Prostate gland (tissue), 2 donors: ENCODE data around the gene GTF2F1. TPM values are rescaled to one million over a fixed set of nuclear protein-coding genes. Genes with fewer than 3 reads are reported as not detected.
"Not testable (repeated sequence)": the region's sequence is repeated elsewhere in the genome, so short reads cannot be mapped to it uniquely, and the experiment has no call there.

ENCODE experiments used
- DNase-seq: peaks from one replicate; pipeline ENCODE4 v3.0.0-alpha.2; 2019; ENCODE audit warnings: low spot score
- H3K27ac ChIP-seq, 2 donors: fragments of 200-600 bp; sonication (generic); 2 replicates each; pipeline ENCODE4 v1.5.1; 2017 to 2019
- H3K27me3 ChIP-seq: fragments of 200-600 bp; sonication (generic); replicated peaks from 2 replicates; pipeline ENCODE4 v1.5.1; 2019; ENCODE audit not compliant: insufficient read depth
- H3K36me3 ChIP-seq, 2 donors: fragments of 200-600 bp; sonication (generic); 1 replicate in 1 of 2; 2 replicates in 1 of 2; pipeline versions ENCODE4 v1.5.1 to v1.8.1; 2017 to 2019
- H3K4me1 ChIP-seq: fragments of 200-600 bp; sonication (generic); replicated peaks from 2 replicates; pipeline ENCODE4 v1.5.1; 2019
- H3K4me3 ChIP-seq, 2 donors: fragments of 200-600 bp; sonication (generic); 2 replicates each; pipeline ENCODE4 v1.5.1; 2017 to 2019
- H3K9me3 ChIP-seq: fragments of 200-600 bp; sonication (generic); 2 replicates; pipeline ENCODE4 v1.5.1; 2017
- POLR2A ChIP-seq: fragments of 450-650 bp; IDR thresholded peaks from one replicate; pipeline ENCODE4 v1.6.1; 2016; ENCODE audit warnings: antibody characterized with exemption, mild to moderate bottlenecking
- POLR2AphosphoS5 ChIP-seq: sonication (generic); formaldehyde crosslinking; IDR thresholded peaks from one replicate; pipeline ENCODE4 v1.6.1; 2017; ENCODE audit warnings: antibody characterized with exemption
- WGBS: methylation state at CpG from one replicate; pipeline ENCODE4 v1.1.5; 2018; 5-methylcytosine and 5-hydroxymethylcytosine counted together
- intact Hi-C: fragments of 100-400 bp; cut with DNase I; formaldehyde crosslinking; loops from one replicate; pipeline ENCODE4 v1.14.2; 2022
- total RNA-seq, 2 donors: library from RNA; depleted of rRNA; stranded (reverse); fragments of >200 nt; gene quantifications; one replicate each; pipeline ENCODE4 v1.1.0, GENCODE V29; 2016
- TF ChIP-seq, protein P1 (sequence below), 4 experiments: fragments of 200-600 bp in 2 of 4; fragments of 450-650 bp in 2 of 4; sonication (generic) in 2 of 4; IDR thresholded peaks; 1 replicate in 3 of 4; 2 replicates in 1 of 4; pipeline ENCODE4 v1.5.1; 2016 to 2019; ENCODE audit warnings: antibody characterized with exemption in 4 of 4, mild to moderate bottlenecking in 2 of 4, moderate library complexity in 2 of 4

GTF2F1 gene
- total RNA-seq, 2 donors from 2014 or later, result 70.7 to 82.7 TPM

DNA sequence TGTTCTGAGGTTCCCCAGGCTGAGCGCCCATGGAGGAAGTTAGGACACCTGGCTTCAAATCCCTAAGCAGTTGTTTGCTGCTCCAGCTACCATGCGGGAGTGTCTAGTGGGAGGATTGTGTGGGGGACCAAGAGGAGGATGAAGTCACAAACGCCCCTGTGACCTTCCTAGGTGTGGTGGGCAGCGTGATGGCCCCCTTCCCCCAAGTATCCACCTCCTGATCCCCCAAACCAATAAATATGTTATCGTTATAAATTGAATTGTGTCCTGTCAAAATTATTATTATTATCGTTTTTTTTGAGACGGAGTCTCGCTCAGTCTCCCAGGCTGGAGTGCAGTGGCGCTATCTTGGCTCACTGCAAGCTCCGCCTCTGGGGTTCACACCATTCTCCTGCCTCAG, 40.7 kb upstream of the GTF2F1 start, which contains the start of gene SLC25A41:
TSS of gene SLC25A41 (minus strand) at position 101 of the 400 bp plus-strand sequence. CDS start at position 31, 70 bp downstream.
- intact Hi-C loops, result no loop called here

DNA sequence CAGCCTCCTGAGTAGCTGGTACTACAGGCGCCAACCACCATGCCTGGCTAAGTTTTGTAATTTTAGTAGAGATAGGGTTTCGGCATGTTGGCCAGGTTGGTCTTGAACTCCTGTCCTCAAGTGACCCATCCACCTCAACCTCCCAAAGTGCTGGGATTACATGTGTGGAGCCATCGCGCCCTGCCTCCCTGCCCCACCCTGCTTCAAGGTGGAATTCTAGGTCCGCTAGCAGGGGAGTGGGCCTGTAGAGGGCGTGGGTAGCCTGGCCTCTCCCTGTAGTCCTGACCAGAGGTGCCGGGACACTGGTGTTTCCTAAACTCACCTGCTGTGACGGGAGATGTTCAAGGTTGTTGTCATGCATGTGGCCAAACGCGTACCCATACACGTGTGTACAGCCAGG, 40.2 kb upstream of the GTF2F1 start:
- no peak overlapping the region for H3K4me3 ChIP-seq
- no peak overlapping the region for H3K27ac ChIP-seq
- no peaks in the 10 kb centered on the region for H3K4me1 ChIP-seq
- DNase-seq, result no peak
- no peaks in the 10 kb centered on the region for H3K9me3 ChIP-seq
- no peaks in the 10 kb centered on the region for H3K36me3 ChIP-seq
- no peaks in the 10 kb centered on the region for H3K27me3 ChIP-seq
- TF ChIP-seq POLR2A (no peak), POLR2AphosphoS5 (no peak)
- TF ChIP-seq, protein P1, sequence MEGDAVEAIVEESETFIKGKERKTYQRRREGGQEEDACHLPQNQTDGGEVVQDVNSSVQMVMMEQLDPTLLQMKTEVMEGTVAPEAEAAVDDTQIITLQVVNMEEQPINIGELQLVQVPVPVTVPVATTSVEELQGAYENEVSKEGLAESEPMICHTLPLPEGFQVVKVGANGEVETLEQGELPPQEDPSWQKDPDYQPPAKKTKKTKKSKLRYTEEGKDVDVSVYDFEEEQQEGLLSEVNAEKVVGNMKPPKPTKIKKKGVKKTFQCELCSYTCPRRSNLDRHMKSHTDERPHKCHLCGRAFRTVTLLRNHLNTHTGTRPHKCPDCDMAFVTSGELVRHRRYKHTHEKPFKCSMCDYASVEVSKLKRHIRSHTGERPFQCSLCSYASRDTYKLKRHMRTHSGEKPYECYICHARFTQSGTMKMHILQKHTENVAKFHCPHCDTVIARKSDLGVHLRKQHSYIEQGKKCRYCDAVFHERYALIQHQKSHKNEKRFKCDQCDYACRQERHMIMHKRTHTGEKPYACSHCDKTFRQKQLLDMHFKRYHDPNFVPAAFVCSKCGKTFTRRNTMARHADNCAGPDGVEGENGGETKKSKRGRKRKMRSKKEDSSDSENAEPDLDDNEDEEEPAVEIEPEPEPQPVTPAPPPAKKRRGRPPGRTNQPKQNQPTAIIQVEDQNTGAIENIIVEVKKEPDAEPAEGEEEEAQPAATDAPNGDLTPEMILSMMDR (IDR thresholded peaks at IDR 0.05), result no peak
- intact Hi-C loops, result no loop called here
- 86% methylated on average over 11 of the region's 11 CpGs for WGBS

More for the DNA sequence above, 40.7 kb upstream of the GTF2F1 start, which contains the start of gene SLC25A41:
- Histone ChIP-seq H3K9me3 (no peaks in the 10 kb centered on the region), H3K4me3 (no peak within 1 kb of the TSS), H3K27ac (no peak within 1 kb of the TSS), H3K36me3 (no peaks in the 10 kb centered on the region), H3K4me1 (no peaks in the 10 kb centered on the region), H3K27me3 (no peaks in the 10 kb centered on the region)
- DNase-seq, result no peak
- TF ChIP-seq POLR2AphosphoS5 (no peak), POLR2A (no peak)
- TF ChIP-seq, protein P1 (IDR thresholded peaks at IDR 0.05), result no peak
- WGBS, result 91% methylated on average over 10 of the region's 10 CpGs

DNA sequence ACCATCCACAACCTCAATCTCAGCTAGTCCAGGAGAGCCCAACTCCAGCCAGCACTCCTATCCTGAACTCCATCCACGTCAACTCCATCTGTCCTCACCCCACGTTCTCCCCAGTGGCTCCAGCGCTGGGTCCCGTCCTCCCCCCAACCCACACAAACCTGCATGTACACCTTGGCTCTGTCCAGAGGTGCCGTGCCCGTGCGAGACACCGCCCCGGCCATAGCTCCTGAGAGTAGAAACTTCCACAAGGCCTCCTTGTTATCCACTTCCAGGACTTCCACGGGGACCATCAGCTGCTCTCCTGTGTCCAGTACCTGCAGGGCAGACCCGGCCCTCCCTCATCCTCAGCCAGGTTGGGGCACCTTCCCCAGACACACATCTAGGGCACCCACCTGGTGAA, 38.9 kb upstream of the GTF2F1 start:
- no peak overlapping the region for H3K27ac ChIP-seq
- H3K27me3 ChIP-seq, result no peaks in the 10 kb centered on the region
- DNase-seq, result no peak
- 89% methylated on average over 11 of the region's 11 CpGs for WGBS
- TF ChIP-seq POLR2AphosphoS5, result no peak
- TF ChIP-seq POLR2A, result no peak
- TF ChIP-seq, protein P1 (IDR thresholded peaks at IDR 0.05), result no peak
- no peaks in the 10 kb centered on the region for H3K9me3 ChIP-seq
- no peaks in the 10 kb centered on the region for H3K4me1 ChIP-seq
- intact Hi-C loops, result no loop called here
- H3K36me3 ChIP-seq, result no peaks in the 10 kb centered on the region
- H3K4me3 ChIP-seq, result no peak overlapping the region

DNA sequence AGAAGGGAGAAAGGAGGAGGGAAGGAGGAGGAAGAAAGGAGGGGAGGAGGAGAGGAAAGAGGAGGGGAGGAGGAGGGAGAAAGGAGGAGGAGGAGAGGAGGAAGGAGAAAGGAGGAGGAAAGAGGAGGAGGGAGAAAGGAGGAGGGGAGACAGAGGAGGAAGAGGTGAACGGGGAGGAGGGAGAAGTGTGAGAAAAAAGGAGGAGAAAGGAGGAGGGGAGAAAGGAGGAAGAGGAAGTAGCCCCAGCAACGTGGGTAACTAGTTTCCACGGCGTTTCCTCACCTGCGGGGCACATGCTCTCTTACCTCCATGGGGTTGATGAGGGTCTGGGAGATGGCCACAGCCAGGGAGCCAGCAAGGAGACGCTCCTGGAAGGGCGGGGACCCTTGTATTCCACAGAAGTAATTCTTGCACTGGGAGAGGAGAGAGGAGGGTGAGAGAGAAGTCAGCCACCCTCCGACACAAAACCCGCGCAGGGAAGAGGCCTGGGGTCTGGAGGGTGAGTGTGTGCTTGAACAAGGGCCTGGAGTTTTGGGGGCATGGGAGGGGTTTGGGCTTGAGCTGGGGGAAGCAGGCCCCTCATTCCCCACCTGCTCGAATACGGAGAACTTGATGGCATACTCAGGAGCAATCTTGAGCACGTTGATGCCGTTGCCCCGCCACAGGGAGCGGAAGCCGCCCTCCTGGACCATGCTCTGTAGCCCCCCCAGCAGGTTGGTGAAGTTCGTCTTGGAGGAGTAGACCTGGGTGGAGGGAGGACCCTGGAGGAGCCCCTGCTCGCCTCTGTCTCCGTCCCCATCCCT, 36.7 kb upstream of the GTF2F1 start:
- no peaks in the 10 kb centered on the region for H3K4me1 ChIP-seq
- H3K36me3 ChIP-seq, result no peaks in the 10 kb centered on the region
- H3K9me3 ChIP-seq, result no peaks in the 10 kb centered on the region
- intact Hi-C loops, result no loop called here
- H3K4me3 ChIP-seq, result no peak overlapping the region
- TF ChIP-seq POLR2A (no peak), POLR2AphosphoS5 (no peak)
- TF ChIP-seq, protein P1 (IDR thresholded peaks at IDR 0.05), result no peak
- no peaks in the 10 kb centered on the region for H3K27me3 ChIP-seq
- no peak for DNase-seq
- no peak overlapping the region for H3K27ac ChIP-seq
- 58% methylated on average over 20 of the region's 20 CpGs for WGBS

DNA sequence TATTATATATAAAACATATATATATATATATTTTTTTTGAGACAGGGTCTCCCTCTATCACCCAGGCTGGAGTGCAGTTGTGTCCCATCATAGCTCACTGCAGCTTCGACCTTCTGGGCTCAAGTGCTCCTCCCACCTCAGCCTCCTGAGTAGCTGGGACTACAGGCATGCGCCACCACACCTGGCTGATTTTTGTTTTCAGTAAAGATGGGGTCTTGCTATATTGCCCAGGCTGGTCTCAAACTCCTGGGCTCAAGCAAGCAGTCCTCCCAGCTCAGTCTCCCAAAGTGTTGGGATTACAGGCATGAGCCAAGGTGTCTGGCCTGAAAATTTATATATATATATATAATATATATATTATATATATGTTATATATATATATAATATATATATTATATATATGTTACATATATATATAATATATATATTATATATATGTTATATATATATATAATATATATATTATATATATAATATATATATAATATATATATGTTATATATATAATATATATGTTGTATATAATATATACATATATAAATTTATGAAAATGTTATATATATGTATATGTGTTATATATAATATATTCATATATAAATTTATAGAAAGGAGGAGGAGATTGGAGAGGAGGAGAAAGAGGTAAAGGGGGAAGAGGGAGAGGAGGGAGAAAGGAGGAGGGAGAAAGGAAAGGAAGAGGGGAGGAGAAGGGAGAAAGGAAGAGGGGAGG, 35.9 kb upstream of the GTF2F1 start:
- 83% methylated on average over 2 of the region's 2 CpGs for WGBS
- H3K27me3 ChIP-seq, intact Hi-C loops, DNase-seq, H3K27ac ChIP-seq, H3K36me3 ChIP-seq, H3K4me1 ChIP-seq, H3K9me3 ChIP-seq, H3K4me3 ChIP-seq: not testable (repeated sequence)
